ENCODE results near the gene TMEM39B.
A peak's percentile ranks its signal among the peaks of the same experiment; 100 is the strongest.
"Not testable (repeated sequence)": the region's sequence is repeated elsewhere in the genome, so short reads cannot be mapped to it uniquely, and the experiment has no call there.

TMEM39B gene

GRCh38 chr1:32065613-32066488 lies 6.9 kb upstream of the TMEM39B start:
- not testable (repeated sequence) for H3K4me3 ChIP-seq (ENCODE audit: insufficient read depth, low read depth, low read length, poor library complexity, severe bottlenecking); H3K4me1 ChIP-seq (ENCODE audit: control insufficient read depth, insufficient read depth, low read length, poor library complexity, severe bottlenecking)

DNA sequence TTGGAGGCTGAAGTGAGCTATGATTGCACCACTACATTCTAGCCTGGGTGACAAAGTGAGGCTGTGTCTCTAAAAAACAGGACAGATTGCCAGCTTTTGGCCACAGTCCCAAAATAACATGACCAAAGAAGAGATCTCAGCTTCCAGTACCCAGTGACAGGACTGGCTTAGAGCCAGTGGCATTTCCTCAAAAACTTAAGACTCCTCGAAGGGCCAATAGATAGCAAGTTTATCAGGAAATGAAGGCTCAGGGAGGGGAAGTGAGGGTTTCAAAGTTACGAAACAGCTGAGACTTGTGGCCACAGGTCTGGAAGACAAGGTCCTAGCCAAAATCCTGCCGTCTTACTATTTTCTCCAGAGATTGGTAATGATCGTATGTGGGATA lies 6.3 kb upstream of the TMEM39B start:
- DNase-seq: no peak
- no peaks in the 10 kb centered on the region for H3K9me3 ChIP-seq (ENCODE audit: control insufficient read depth, low read length)
- H3K4me3 ChIP-seq (ENCODE audit: insufficient read depth, low read depth, low read length, poor library complexity, severe bottlenecking): no peak overlapping the region
- H3K27ac ChIP-seq (ENCODE audit: insufficient read depth, low read length, poor library complexity, severe bottlenecking): no peak overlapping the region
- H3K4me1 ChIP-seq (ENCODE audit: control insufficient read depth, insufficient read depth, low read length, poor library complexity, severe bottlenecking): peaks cover 4% of the 10 kb centered on the region
- no peaks in the 10 kb centered on the region for H3K36me3 ChIP-seq (ENCODE audit: control insufficient read depth, insufficient read depth, low read length)
- no peaks in the 10 kb centered on the region for H3K27me3 ChIP-seq (replicated peaks; ENCODE audit: control insufficient read depth, insufficient read depth, low read length, poor library complexity, severe bottlenecking)

More at GRCh38 chr1:32065613-32066488, 6.9 kb upstream of the TMEM39B start:
- H3K36me3 ChIP-seq (ENCODE audit: control insufficient read depth, insufficient read depth, low read length); H3K27ac ChIP-seq (ENCODE audit: insufficient read depth, low read length, poor library complexity, severe bottlenecking); DNase-seq; H3K27me3 ChIP-seq (replicated peaks; ENCODE audit: control insufficient read depth, insufficient read depth, low read length, poor library complexity, severe bottlenecking); H3K9me3 ChIP-seq (ENCODE audit: control insufficient read depth, low read length): not testable (repeated sequence)

- Histone ChIP-seq H3K27me3 (replicated peaks; ENCODE audit: control insufficient read depth, insufficient read depth, low read length, poor library complexity, severe bottlenecking) (no peaks in the 10 kb centered on the region), H3K36me3 (ENCODE audit: control insufficient read depth, insufficient read depth, low read length) (no peaks in the 10 kb centered on the region), H3K27ac (ENCODE audit: insufficient read depth, low read length, poor library complexity, severe bottlenecking) (no peak overlapping the region), H3K9me3 (ENCODE audit: control insufficient read depth, low read length) (no peaks in the 10 kb centered on the region), H3K4me1 (ENCODE audit: control insufficient read depth, insufficient read depth, low read length, poor library complexity, severe bottlenecking) (peaks cover 21% of the 10 kb centered on the region), H3K4me3 (ENCODE audit: insufficient read depth, low read depth, low read length, poor library complexity, severe bottlenecking) (no peak overlapping the region)
- no peak for DNase-seq
Observed at GRCh38 chr1:32068957-32069588, 3.7 kb upstream of the TMEM39B start.

DNA sequence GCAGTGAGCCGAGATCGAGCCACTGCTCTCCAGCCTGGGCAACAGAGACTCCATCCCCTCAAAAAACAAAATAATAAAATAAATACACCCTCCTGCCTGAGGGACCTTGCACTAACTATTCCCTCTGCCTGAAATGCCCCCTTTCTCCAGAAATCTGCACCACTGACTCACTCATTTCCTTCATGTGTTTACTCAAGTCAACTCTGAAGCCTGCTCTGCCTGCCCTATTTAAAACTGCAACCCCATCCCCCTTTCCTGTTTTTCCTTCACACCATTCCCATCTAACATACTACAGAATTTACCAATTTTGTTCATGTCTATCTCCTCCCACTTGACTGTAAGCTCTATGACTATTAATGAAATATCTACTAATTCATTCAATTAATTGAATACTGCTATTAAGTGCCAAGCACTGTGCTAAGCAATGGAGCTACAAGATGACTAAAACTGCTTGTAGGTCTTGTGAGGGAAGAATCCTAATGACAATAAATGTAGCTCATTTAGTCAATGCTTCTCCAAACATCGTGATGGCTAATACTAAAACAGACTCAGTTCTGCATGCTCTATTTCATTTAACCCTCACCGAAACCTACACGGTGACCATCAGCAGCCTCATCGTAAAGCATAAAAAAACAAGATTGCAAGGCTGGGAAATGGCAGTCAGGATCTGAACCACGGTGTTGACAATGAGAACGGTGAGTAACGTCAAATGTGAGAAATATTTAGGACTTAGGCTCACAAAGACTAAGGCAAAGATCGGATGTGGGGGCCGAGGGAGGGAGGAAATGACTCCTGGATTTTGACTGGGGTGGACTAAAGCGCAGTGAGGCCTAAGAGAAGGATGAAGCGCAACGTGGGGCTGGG lies 749 bp upstream of the TMEM39B start:
- H3K27me3 ChIP-seq (replicated peaks; ENCODE audit: control insufficient read depth, insufficient read depth, low read length, poor library complexity, severe bottlenecking): no peaks in the 10 kb centered on the region
- no peak for DNase-seq
- H3K4me3 ChIP-seq (ENCODE audit: insufficient read depth, low read depth, low read length, poor library complexity, severe bottlenecking): peak overlapping the region; percentile 78
- no peaks in the 10 kb centered on the region for H3K9me3 ChIP-seq (ENCODE audit: control insufficient read depth, low read length)
- H3K27ac ChIP-seq (ENCODE audit: insufficient read depth, low read length, poor library complexity, severe bottlenecking): peak overlapping the region; percentile 78
- H3K36me3 ChIP-seq (ENCODE audit: control insufficient read depth, insufficient read depth, low read length): peaks cover 15% of the 10 kb centered on the region
- H3K4me1 ChIP-seq (ENCODE audit: control insufficient read depth, insufficient read depth, low read length, poor library complexity, severe bottlenecking): peaks cover 20% of the 10 kb centered on the region

GRCh38 chr1:32073299-32074229 lies 825 bp downstream of the TMEM39B start:
- peak overlapping the region; percentile 78 for H3K4me3 ChIP-seq (ENCODE audit: insufficient read depth, low read depth, low read length, poor library complexity, severe bottlenecking)
- no peaks in the 10 kb centered on the region for H3K9me3 ChIP-seq (ENCODE audit: control insufficient read depth, low read length)
- peaks cover 29% of the 10 kb centered on the region for H3K36me3 ChIP-seq (ENCODE audit: control insufficient read depth, insufficient read depth, low read length)
- peak overlapping the region; percentile 78 for H3K27ac ChIP-seq (ENCODE audit: insufficient read depth, low read length, poor library complexity, severe bottlenecking)
- no peaks in the 10 kb centered on the region for H3K27me3 ChIP-seq (replicated peaks; ENCODE audit: control insufficient read depth, insufficient read depth, low read length, poor library complexity, severe bottlenecking)
- no peak for DNase-seq
- H3K4me1 ChIP-seq (ENCODE audit: control insufficient read depth, insufficient read depth, low read length, poor library complexity, severe bottlenecking): peaks cover 19% of the 10 kb centered on the region

GRCh38 chr1:32074841-32075240 lies 2.1 kb downstream of the TMEM39B start:
- Histone ChIP-seq H3K4me3 (ENCODE audit: insufficient read depth, low read depth, low read length, poor library complexity, severe bottlenecking) (no peak overlapping the region), H3K9me3 (ENCODE audit: control insufficient read depth, low read length) (no peaks in the 10 kb centered on the region), H3K27me3 (replicated peaks; ENCODE audit: control insufficient read depth, insufficient read depth, low read length, poor library complexity, severe bottlenecking) (no peaks in the 10 kb centered on the region), H3K36me3 (ENCODE audit: control insufficient read depth, insufficient read depth, low read length) (peaks cover 29% of the 10 kb centered on the region), H3K27ac (ENCODE audit: insufficient read depth, low read length, poor library complexity, severe bottlenecking) (no peak overlapping the region), H3K4me1 (ENCODE audit: control insufficient read depth, insufficient read depth, low read length, poor library complexity, severe bottlenecking) (peaks cover 19% of the 10 kb centered on the region)
- no peak for DNase-seq

DNA sequence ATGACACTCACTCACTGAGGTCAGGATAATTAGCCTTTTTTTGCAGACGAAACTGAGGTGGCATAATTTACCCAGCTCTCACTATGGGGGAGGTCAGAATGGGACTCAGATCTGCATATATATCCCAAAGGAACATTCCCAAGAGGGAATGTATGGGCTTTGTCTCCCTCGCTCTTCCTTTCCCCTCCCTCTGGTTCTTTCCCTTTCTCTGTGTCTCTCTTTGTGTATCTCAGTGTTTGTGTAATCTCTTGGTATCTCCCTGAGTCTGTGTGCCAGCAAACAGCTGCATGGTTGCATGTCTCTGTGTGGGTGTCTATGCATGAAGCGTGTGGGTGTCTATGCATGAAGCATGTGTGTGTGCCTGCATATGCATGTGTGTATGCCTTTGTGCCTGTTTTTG lies 4.7 kb downstream of the TMEM39B start:
- no peak for DNase-seq
- Histone ChIP-seq H3K4me3 (ENCODE audit: insufficient read depth, low read depth, low read length, poor library complexity, severe bottlenecking) (no peak overlapping the region), H3K36me3 (ENCODE audit: control insufficient read depth, insufficient read depth, low read length) (peaks cover 29% of the 10 kb centered on the region), H3K27me3 (replicated peaks; ENCODE audit: control insufficient read depth, insufficient read depth, low read length, poor library complexity, severe bottlenecking) (no peaks in the 10 kb centered on the region), H3K9me3 (ENCODE audit: control insufficient read depth, low read length) (no peaks in the 10 kb centered on the region), H3K4me1 (ENCODE audit: control insufficient read depth, insufficient read depth, low read length, poor library complexity, severe bottlenecking) (peaks cover 10% of the 10 kb centered on the region), H3K27ac (ENCODE audit: insufficient read depth, low read length, poor library complexity, severe bottlenecking) (no peak overlapping the region)

DNA sequence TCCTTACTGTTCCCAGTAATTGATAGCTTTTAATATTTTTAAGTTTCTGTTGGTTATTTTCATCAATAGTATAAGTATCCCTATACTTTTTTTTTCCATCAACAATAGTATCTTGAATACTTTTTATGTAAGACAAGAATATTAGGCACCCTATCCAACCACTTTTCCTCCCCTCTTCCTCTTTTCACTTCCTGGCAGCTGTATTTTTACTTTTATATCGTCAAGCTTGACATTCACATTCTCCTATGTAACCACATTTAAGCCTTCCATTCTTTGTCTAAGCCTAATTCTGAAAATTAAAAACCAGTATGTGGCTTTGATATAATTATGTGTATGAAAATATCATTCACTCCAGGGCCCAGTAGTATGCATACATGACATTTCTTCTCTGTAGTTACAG lies 9.3 kb downstream of the TMEM39B start:
- no peak overlapping the region for H3K27ac ChIP-seq (ENCODE audit: insufficient read depth, low read length, poor library complexity, severe bottlenecking)
- H3K4me1 ChIP-seq (ENCODE audit: control insufficient read depth, insufficient read depth, low read length, poor library complexity, severe bottlenecking): no peaks in the 10 kb centered on the region
- H3K36me3 ChIP-seq (ENCODE audit: control insufficient read depth, insufficient read depth, low read length): peaks cover 24% of the 10 kb centered on the region
- H3K27me3 ChIP-seq (replicated peaks; ENCODE audit: control insufficient read depth, insufficient read depth, low read length, poor library complexity, severe bottlenecking): no peaks in the 10 kb centered on the region
- DNase-seq: no peak
- H3K9me3 ChIP-seq (ENCODE audit: control insufficient read depth, low read length): no peaks in the 10 kb centered on the region
- no peak overlapping the region for H3K4me3 ChIP-seq (ENCODE audit: insufficient read depth, low read depth, low read length, poor library complexity, severe bottlenecking)

DNA sequence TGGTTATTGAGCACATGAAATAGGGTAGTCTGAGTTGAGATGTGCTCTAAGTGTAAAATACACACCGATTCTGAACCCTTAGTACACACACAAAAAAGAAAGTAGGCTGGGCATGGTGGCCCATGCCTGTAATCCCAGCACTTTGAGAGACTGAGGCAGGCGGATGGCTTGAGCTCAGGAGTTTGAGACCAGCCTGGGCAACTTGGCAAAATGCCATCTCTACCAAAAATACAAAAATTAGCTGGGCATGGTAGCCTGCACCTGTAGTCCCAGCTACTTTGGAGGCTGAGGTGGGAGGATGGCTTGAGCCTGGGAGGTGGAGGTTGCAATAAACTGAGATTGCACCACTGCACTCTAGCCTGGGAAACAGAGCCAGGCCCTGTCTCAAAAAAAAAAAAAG lies 13.6 kb downstream of the TMEM39B start:
- H3K4me3 ChIP-seq (ENCODE audit: insufficient read depth, low read depth, low read length, poor library complexity, severe bottlenecking); DNase-seq; H3K27ac ChIP-seq (ENCODE audit: insufficient read depth, low read length, poor library complexity, severe bottlenecking); H3K4me1 ChIP-seq (ENCODE audit: control insufficient read depth, insufficient read depth, low read length, poor library complexity, severe bottlenecking); H3K27me3 ChIP-seq (replicated peaks; ENCODE audit: control insufficient read depth, insufficient read depth, low read length, poor library complexity, severe bottlenecking); H3K9me3 ChIP-seq (ENCODE audit: control insufficient read depth, low read length): not testable (repeated sequence)
- H3K36me3 ChIP-seq (ENCODE audit: control insufficient read depth, insufficient read depth, low read length): peaks cover 16% of the 10 kb centered on the region
